Adrenal gland (tissue), 12 donors: ENCODE results near the gene GALNT10. TPM values are rescaled to one million over a fixed set of nuclear protein-coding genes. Genes with fewer than 3 reads are reported as not detected.

Experiments used
- DNase-seq, 7 donors: peaks; one replicate each; pipeline ENCODE4 v3.0.0-alpha.2; 2019 to 2020
- H3K27ac ChIP-seq, 5 donors: fragments of 200-600 bp; sonication (generic) in 4 of 5; 1 replicate in 3 of 5; 2 replicates in 2 of 5; pipeline versions ENCODE4 v1.5.1 to v1.8.0; 2016 to 2020; ENCODE audit warnings: mild to moderate bottlenecking in 1 of 5
- H3K27me3 ChIP-seq: fragments of 200-600 bp; 2 replicates; pipeline ENCODE4 v1.8.0; 2021
- H3K36me3 ChIP-seq, 2 donors: fragments of 200-600 bp; replicated peaks in 1 of 2; 1 replicate in 1 of 2; 2 replicates in 1 of 2; pipeline versions ENCODE4 v1.5.1 to v1.8.0; 2018 to 2022
- H3K4me1 ChIP-seq, 2 donors: fragments of 200-600 bp; replicated peaks in 1 of 2; 1 replicate in 1 of 2; 2 replicates in 1 of 2; pipeline versions ENCODE4 v1.5.1 to v1.8.0; 2018 to 2021
- H3K4me3 ChIP-seq, 4 donors: fragments of 200-600 bp; sonication (generic) in 3 of 4; one replicate each; pipeline ENCODE4 v1.5.1; 2016 to 2018
- H3K9me3 ChIP-seq, 3 donors: fragments of 200-600 bp; sonication (generic) in 1 of 3; replicated peaks in 1 of 3; 1 replicate in 2 of 3; 2 replicates in 1 of 3; pipeline versions ENCODE4 v1.5.1 to v1.8.0; 2016 to 2021
- CTCF ChIP-seq, 6 experiments: fragments of 450-650 bp in 4 of 6; fragments of 200-600 bp in 2 of 6; sonication (generic) in 1 of 6; IDR thresholded peaks; 1 replicate in 5 of 6; 2 replicates in 1 of 6; pipeline versions ENCODE4 v1.5.1 to v1.8.0; 2016 to 2021; ENCODE audit warnings: antibody characterized with exemption in 6 of 6, mild to moderate bottlenecking in 2 of 6, moderate library complexity in 1 of 6
- POLR2A ChIP-seq, 2 donors: fragments of 450-650 bp; IDR thresholded peaks; one replicate each; pipeline ENCODE4 v1.6.1; 2017; ENCODE audit warnings: antibody characterized with exemption in 2 of 2, mild to moderate bottlenecking in 2 of 2, moderate library complexity in 1 of 2
- WGBS, 4 donors: extraction: QIAGEN DNeasy Blood & Tissue Kit in 2 of 4; methylation state at CpG; one replicate each; pipeline versions ENCODE4 v1.1.5 to v1.1.7; 2013 to 2017; 5-methylcytosine and 5-hydroxymethylcytosine counted together
- intact Hi-C, 2 donors: fragments of 100-400 bp; cut with DNase I; formaldehyde crosslinking; loops; one replicate each; pipeline versions ENCODE4 v1.14.1 to v1.15.0; 2022 to 2023
- polyA plus RNA-seq, 3 donors: library from polyadenylated mRNA; stranded (reverse); fragments of 200-250 nt in 2 of 3; fragments of 350-450 nt in 1 of 3; fragmentation: Illumina TruSeq in 1 of 3; extraction: RNeasy Lipid Tissue Mini Kit (QIAGEN cat#74804) in 1 of 3; gene quantifications; one replicate each; pipeline ENCODE4 v1.2.3, GENCODE V29; 2013 to 2014
- total RNA-seq, 9 donors: library from RNA; depleted of rRNA in 4 of 9; stranded (reverse); fragments of >200 nt in 4 of 9; fragments of 120-200 nt in 1 of 9; fragmentation: NEBNext Ultra II Directional in 1 of 9; extraction: Animal tissue kit (Norgen Biotek cat#: 25700) in 1 of 9; gene quantifications; one replicate each; pipeline versions ENCODE4 v1.1.0 to v1.2.4, GENCODE V29; 2013 to 2023
- donor health status: healthy with polysubstance abuse.
- donor health status: Bipolar disorder and iron deficiency.
- donor health status: DM: yes; HTN: yes; CAD: no.
- donor health status: DM: no; HTN: no; CAD: no.
- donor health status: DM: no; HTN: no; CAD: no.
- donor health status: DM: yes; HTN: yes; CAD: no.

Gene GALNT10
- total and polyA plus RNA-seq, 12 donors, result 5.6 to 74.1 (median 43.4) TPM

GRCh38 chr5:154215571-154216325, 25.2 kb downstream of the GALNT10 start:
- peaks cover 7 to 33% of the 10 kb centered on the region in 2 donors for H3K4me1 ChIP-seq
- DNase-seq, result no peak

GRCh38 chr5:154217462-154217861, 26.9 kb downstream of the GALNT10 start:
- H3K9me3 ChIP-seq, result no peaks in the 10 kb centered on the region
- WGBS, 4 donors, result 93 to 100% (median 99%) methylated on average over 4 of the region's 4 CpGs
- no peak overlapping the region for H3K4me3 ChIP-seq
- no peak for DNase-seq
- no peak overlapping the region for H3K27ac ChIP-seq
- intact Hi-C loops, result no loop called here
- no peaks in the 10 kb centered on the region for H3K27me3 ChIP-seq
- no peaks in the 10 kb centered on the region for H3K36me3 ChIP-seq
- TF ChIP-seq POLR2A (IDR thresholded peaks at IDR 0.05) (no peak), CTCF (IDR thresholded peaks at IDR 0.05) (no peak)
- H3K4me1 ChIP-seq, result peaks cover 14 to 49% of the 10 kb centered on the region in 2 donors

More at GRCh38 chr5:154215571-154216325, 25.2 kb downstream of the GALNT10 start:
- Histone ChIP-seq H3K4me3 (no peak overlapping the region), H3K9me3 (no peaks in the 10 kb centered on the region), H3K36me3 (no peaks in the 10 kb centered on the region), H3K27ac (no peak overlapping the region), H3K27me3 (no peaks in the 10 kb centered on the region)
- WGBS, 4 donors, result 71 to 81% (median 74%) methylated on average over 2 of the region's 2 CpGs
- no peak for TF ChIP-seq POLR2A (IDR thresholded peaks at IDR 0.05)
- no peak for TF ChIP-seq CTCF (IDR thresholded peaks at IDR 0.05)
- intact Hi-C loops, result no loop called here

- no peaks in the 10 kb centered on the region for H3K36me3 ChIP-seq
- no peak for DNase-seq
- intact Hi-C loops, result no loop called here
- no peak overlapping the region for H3K27ac ChIP-seq
- TF ChIP-seq POLR2A (IDR thresholded peaks at IDR 0.05) (no peak), CTCF (IDR thresholded peaks at IDR 0.05) (no peak)
- H3K4me3 ChIP-seq, result no peak overlapping the region
- H3K4me1 ChIP-seq, result peaks cover 14 to 48% of the 10 kb centered on the region in 2 donors
- WGBS, 4 donors, result 95 to 98% (median 97%) methylated on average over 8 of the region's 8 CpGs
- no peaks in the 10 kb centered on the region for H3K27me3 ChIP-seq
- no peaks in the 10 kb centered on the region for H3K9me3 ChIP-seq
These were observed 28.3 kb downstream of the GALNT10 start for GRCh38 chr5:154218786-154219185.

- intact Hi-C loops, result no loop called here
- H3K27ac ChIP-seq, result peak overlapping the region; percentile 15 to 78 (median 62)
These were observed 30.1 kb downstream of the GALNT10 start for GRCh38 chr5:154220625-154221024.

More at GRCh38 chr5:154220625-154221024, 30.1 kb downstream of the GALNT10 start:
- Histone ChIP-seq H3K4me1 (peaks cover 14 to 34% of the 10 kb centered on the region in 2 donors), H3K27me3 (no peaks in the 10 kb centered on the region), H3K4me3 (no peak overlapping the region), H3K36me3 (no peaks in the 10 kb centered on the region), H3K9me3 (no peaks in the 10 kb centered on the region)
- TF ChIP-seq CTCF (IDR thresholded peaks at IDR 0.05) (no peak), POLR2A (IDR thresholded peaks at IDR 0.05) (no peak)
- DNase-seq, result peak; percentile 40 to 77 (median 63)
